Activated CD8-positive, alpha-beta memory T cell treated with anti-CD3 and anti-CD28 coated beads for 1 hour (primary cell): ENCODE data around the gene SH3RF1.

Source experiments
- DNase-seq, 2 donors: peaks; one replicate each; pipeline ENCODE4 v3.0.0-alpha.2; 2020; ENCODE audit warnings: low read depth in 1 of 2; ENCODE audit errors: extremely low read depth in 1 of 2

Gene SH3RF1

GRCh38 chr4:169252339-169253112 lies 18.2 kb downstream of the SH3RF1 start:
- no peak for DNase-seq

DNA sequence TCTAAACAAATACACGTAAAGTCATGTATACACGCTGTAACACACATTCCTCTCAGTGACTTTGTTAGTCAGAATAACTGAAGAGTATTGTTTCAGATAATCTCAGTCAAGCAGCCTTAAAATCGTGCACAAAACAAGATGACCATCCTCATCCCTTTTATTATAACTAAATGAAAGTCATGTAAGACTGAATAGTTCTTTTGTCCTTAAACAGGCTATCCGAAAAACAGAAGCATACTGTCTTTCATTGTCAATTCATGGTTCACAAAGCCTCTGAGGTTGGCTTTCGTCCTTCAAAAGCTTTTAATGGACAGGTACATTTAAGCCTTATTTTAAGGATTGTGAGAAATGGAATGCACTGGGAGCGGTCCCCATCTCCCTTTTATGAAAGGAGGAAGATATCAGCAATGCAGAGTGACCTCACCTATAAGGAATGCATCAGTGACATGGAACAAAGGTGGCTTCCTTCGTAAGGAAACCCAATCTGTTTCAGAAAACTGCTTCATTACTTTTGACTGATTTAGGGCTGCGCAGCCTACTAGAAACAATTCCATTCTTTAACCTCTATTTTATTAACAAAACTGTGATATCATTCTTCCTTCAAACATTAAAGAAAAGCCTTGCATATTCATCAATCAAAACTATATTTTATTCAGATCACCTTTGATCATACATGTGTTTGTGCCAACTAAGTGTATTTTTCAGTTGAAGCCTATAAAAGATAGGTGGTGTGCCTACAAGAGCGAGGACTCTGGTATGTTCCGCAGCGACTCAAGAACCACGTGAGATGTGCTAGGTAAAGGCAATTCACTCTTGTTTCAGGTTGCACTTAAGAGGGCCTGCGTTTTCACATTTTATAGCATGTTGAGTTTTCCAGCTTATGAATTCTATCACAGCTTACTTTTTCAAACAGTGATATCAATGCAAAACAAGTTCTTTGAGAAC lies 19.2 kb downstream of the SH3RF1 start:
- DNase-seq, result no peak

DNA sequence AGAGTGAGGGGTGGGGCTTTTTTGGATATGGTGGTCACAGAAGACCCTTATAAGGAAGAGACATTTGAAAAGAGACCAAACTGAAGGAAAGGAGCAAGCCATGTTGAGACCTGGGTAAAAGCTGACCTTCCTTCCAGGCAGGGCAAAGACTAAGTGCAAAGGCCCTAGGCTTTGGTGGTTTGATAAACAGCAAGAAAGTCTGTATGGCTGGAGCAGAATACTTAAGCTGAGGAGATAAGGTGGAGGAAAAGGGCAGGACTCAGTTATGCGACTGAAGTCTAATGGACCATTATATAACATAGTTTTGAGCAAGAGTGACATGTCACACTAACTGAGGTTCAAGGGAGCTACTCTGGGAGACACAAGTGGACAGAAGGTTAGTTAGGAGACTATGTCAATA lies 20.0 kb downstream of the SH3RF1 start:
- no peak for DNase-seq

DNA sequence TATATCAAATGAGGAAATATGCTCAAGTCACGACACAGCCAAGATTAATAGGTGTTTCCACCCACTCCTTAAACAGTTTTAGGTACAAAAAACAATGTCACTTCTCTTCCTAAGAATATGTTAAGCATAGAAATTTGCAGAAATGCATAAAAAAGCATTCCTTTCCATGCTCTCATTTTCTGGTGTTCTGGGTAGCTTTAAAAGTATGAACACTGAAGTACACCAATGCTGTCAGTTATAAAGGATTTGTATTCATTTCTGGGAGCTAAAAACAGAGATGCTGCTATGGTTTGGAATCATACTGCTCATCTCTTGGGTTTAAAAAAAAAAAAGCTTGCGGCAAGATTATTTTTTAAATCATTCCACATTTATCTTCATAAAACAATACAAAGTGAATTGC lies 20.8 kb downstream of the SH3RF1 start:
- DNase-seq, result no peak

- no peak for DNase-seq
Measured at GRCh38 chr4:169249214-169249973, 21.4 kb downstream of the SH3RF1 start.

- no peak for DNase-seq
Measured at GRCh38 chr4:169248645-169249044, 22.1 kb downstream of the SH3RF1 start.

DNA sequence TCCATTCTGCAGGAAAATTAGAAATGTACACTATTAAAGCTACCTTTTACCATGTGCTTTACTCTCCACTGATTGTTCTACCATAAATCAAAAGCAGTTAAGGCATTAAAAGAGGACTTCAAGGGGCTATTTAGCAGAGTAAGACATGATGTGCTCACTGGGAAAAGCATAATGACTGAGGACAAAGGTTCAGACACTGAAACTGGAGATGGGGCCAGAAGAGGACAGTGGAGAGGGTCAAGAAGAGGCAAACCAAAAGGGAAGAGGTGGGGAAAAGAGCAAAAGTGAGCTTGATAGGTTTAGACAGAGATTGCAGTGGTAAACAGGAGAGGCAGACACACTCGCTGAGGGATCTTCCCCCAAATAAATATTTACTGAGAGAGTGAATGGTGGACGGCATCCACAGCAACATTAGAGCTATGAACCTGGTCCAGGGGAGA lies 23.8 kb downstream of the SH3RF1 start:
- no peak for DNase-seq

DNA sequence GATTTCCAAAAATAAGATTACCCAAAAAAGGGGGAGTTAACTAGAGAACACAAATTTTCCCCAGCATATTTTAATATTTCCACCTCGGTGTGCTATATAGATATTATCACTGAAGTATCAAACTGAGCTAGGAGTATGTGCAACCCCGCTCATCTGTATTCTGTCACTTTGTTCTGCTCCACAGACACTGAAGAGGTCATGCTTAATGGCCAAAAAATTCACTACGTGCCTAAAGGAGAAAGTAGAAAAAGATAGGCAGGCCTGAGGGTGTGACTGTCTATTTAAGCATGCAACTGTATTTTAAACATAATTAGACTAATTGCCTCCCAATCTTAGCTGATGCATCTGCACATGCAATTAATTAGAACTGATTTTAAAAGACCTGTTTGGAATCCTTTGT lies 24.5 kb downstream of the SH3RF1 start:
- no peak for DNase-seq

GRCh38 chr4:169245061-169245460 lies 25.7 kb downstream of the SH3RF1 start:
- DNase-seq, result no peak

DNA sequence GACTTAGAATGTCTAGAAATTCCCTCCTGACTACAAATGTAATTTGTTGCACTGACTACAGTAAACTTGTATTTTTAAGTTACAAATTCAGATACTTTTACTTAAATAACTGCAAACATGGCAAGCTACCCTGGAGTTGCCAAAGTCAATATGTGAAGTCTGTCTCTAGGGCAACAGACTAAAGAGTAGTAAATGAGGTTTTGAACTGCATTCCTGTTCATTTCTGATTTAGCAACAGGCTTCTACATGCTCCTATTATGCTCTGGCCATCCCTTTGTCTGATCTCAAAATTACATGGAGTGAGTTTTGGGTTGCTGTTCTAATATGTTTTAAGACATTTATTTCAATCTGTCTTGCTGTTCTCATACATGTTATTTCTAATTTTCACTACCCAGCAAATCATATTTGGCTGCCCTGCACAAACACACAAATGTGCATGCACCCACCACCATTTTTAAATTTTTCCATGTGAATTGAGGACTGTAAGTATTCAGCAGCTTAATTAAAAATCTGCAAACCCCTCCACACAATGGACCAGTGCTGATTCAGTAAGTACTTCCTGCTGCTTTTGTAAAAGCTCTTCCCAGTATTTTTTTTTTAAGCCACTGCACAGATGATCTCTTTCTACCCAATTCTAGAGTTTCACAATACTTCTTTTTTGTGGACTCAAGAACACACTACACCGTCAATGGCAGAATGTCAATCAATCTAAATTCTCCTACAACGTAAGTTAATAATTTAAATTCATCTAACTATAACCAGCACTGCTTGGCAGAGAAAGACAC lies 26.7 kb downstream of the SH3RF1 start:
- no peak for DNase-seq

DNA sequence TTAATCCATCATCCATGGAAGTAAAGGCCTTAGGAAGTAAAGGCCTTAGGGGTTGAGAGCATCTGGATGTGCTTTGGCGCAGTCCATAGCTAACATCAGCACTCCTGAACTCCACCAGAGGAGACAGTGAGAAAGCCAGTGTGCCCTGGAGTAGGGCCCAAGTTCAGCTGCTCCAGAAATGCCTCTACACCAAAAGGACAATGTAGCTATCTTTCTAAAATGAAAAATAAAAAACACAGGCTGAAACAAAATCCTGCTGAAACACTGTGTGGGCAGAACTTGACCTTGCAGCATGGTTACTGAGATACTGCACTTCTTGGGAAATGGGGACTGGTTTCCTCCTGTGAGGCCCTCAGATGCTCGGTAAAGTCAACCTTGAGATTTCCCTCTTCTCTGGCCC lies 29.3 kb downstream of the SH3RF1 start:
- no peak for DNase-seq

- DNase-seq, result no peak
Measured at GRCh38 chr4:169239221-169239905, 31.4 kb downstream of the SH3RF1 start.

DNA sequence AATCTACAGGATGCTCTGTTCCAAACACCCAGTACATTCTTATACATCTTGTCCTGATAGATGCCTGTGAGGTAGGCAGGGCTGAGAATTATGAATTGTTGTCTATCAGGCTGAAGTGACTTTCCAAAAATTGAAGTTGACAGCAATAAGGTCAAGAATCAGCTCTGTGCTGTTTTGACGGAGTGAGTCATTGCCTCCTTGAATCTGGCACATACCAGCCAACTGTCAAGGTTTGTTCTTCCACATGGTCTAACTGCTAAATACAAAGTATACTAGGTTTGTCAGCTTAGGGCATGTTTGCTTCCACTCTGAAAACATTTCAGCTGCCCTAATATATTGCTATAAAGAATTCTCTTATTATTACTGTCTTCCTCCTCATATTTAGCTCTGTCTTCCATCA lies 32.3 kb downstream of the SH3RF1 start:
- no peak for DNase-seq

DNA sequence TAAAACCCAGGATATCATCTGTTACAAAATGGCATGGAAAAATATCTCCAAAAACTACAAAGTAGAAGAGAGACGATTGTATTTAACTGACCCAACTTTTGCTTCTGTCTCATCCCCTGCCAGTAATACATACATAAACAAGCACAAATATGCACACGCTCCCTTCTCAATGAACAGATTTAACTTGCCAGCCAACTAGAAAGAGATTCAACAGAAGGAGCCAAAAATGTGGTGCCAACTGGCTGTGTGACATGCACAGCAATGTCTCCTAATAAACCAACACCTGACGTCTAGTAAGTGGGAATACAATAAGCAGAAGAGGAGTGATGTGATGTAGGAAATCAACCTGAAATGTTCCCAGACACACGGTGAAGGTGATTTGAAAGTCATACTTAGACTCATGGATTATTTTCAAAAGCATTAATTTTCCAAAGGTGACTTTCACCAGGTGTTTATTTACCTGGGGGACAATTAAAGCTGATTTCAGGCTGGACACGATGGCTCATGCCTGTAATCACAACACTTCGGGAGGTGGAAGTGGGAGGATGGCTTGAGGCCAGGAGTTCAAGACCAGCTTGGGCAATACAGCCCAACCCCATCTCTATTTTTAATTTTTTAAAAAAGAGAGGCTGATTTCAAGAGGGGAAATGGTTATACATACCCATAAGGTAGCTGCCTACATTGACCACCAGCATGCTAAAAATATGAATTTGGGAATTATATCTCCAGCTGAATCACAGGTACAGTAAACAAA lies 33.7 kb downstream of the SH3RF1 start:
- DNase-seq, result no peak

DNA sequence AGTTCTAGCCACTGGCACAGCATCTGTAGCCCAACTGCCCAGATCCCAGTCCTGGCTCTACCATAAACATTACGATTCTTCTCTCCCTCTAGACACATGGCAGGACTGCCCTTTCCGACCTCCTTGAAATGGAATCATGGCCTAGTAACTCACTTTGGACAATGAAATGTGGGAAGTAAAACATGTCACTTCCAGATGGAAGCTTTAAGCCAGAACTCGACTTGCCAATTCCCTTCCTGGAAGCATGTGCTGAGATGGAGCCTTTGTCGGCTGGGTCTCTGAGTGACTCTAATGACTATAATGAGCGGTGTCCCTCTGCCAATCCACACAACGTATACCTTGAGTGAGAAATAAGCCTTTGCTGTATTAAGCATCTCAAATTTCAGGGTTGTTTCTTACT lies 34.7 kb downstream of the SH3RF1 start:
- no peak for DNase-seq

GRCh38 chr4:169234137-169234855 lies 36.5 kb downstream of the SH3RF1 start:
- DNase-seq, result no peak

DNA sequence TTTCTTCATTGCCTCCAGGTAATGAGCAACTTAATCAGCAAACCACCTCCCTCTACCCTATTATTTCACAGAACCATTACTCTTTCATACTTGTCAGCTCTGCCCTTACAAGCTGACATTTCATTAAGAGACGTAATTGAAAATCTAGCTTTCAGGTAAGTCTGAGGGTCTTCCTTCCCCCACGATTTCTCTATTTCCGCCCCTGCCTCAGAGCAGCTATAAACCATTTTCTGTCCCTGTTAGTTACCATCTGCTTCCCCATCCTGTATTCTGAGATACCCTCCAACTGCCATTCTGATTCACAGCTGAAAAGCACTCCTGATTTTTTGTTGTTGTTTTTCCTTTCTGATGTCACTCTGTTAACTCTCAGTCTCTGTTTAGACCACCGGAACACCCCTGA lies 37.1 kb downstream of the SH3RF1 start:
- no peak for DNase-seq

DNA sequence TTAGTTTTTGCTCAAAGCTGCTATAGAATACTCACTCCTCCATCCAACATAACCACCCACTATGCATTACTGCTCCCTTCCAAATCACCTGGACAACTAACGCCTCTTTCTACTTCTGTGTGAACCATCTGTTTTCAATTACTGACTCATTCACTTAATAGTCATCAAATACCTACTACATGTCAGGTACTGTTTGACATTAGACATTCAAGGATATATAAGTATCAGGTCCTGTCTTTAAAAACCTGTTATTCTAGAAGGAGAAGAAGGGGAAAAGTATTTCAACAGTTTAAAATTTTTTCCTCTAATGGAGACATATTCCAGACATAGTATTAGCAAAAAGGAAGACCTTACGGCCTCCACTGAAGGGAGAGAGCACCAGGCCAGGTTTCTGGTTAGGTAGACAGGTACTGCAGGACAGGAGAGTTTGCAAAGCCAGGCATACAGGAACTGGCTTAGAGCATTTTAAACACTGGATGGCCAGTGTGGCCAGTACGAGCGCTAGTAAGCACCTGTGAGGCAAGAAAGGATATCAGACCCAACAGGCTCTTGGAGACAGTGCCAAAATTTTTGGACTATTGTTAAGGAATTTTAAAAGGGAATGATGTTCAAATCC lies 39.0 kb downstream of the SH3RF1 start:
- no peak for DNase-seq
